WTC11 (cell line): ENCODE results near the gene MTMR10. TPM values are rescaled to one million over a fixed set of nuclear protein-coding genes. Genes with fewer than 3 reads are reported as not detected.

ENCODE experiments used
- ATAC-seq: fragments of 200-7000 bp; cut with Tn5 transposase; 2 replicates; pipeline ENCODE4 v1.10.0; 2021; ENCODE audit warnings: mild to moderate bottlenecking, moderate library complexity
- CTCF ChIA-PET: fragments of 300-600 bp; sonication (Branson Sonifier 250); formaldehyde crosslinking; loops from one replicate; lab custom pipeline; 2021; ENCODE audit warnings: antibody characterized with exemption; lab: Charles Lee
- POLR2A ChIA-PET: fragments of 350-600 bp; sonication (Branson Sonifier 250); formaldehyde crosslinking; loops from one replicate; lab custom pipeline; 2021; ENCODE audit warnings: antibody characterized with exemption; lab: Charles Lee
- DNase-seq: peaks from one replicate; pipeline ENCODE4 v3.0.0; 2021; ENCODE audit warnings: low spot score
- H3K27ac Mint-ChIP-seq: 2 replicates; pipeline ENCODE4 v1.8.0; 2021; ENCODE audit warnings: mixed read lengths
- H3K27me3 Mint-ChIP-seq: 2 replicates; pipeline ENCODE4 v1.8.0; 2021; ENCODE audit warnings: low read depth, mild to moderate bottlenecking, moderate library complexity, mixed read lengths
- H3K36me3 Mint-ChIP-seq: 2 replicates; pipeline ENCODE4 v1.8.0; 2021; ENCODE audit warnings: mixed read lengths
- H3K4me1 Mint-ChIP-seq: 2 replicates; pipeline ENCODE4 v1.8.0; 2022; ENCODE audit warnings: mixed read lengths
- H3K4me3 Mint-ChIP-seq: 2 replicates; pipeline ENCODE4 v1.8.0; 2021; ENCODE audit warnings: mild to moderate bottlenecking, moderate library complexity, mixed read lengths
- H3K9me3 Mint-ChIP-seq: 2 replicates; pipeline ENCODE4 v1.8.0; 2021; ENCODE audit warnings: mixed read lengths
- ARID4B ChIP-seq: sonication (generic); formaldehyde crosslinking; IDR thresholded peaks from 2 replicates; pipeline ENCODE4 v1.8.0; 2023; ENCODE audit warnings: missing genetic modification reagents, mild to moderate bottlenecking, borderline replicate concordance
- ATF1 ChIP-seq: sonication (generic); formaldehyde crosslinking; IDR thresholded peaks from 2 replicates; pipeline ENCODE4 v1.8.1; 2023; ENCODE audit warnings: mild to moderate bottlenecking, moderate library complexity, missing genetic modification reagents
- ATF2 ChIP-seq: sonication (generic); formaldehyde crosslinking; IDR thresholded peaks from 2 replicates; pipeline ENCODE4 v1.8.1; 2022; ENCODE audit warnings: low read depth, missing genetic modification reagents, borderline replicate concordance
- ATF6 ChIP-seq: sonication (generic); formaldehyde crosslinking; IDR thresholded peaks from 2 replicates; pipeline ENCODE4 v1.8.1; 2023; ENCODE audit warnings: mild to moderate bottlenecking, missing genetic modification reagents
- CREB1 ChIP-seq: sonication (generic); formaldehyde crosslinking; IDR thresholded peaks from 2 replicates; pipeline ENCODE4 v1.8.0; 2023; ENCODE audit warnings: mild to moderate bottlenecking, missing genetic modification reagents
- CREM ChIP-seq: sonication (generic); formaldehyde crosslinking; IDR thresholded peaks from 2 replicates; pipeline ENCODE4 v1.8.1; 2022; ENCODE audit warnings: mild to moderate bottlenecking, missing genetic modification reagents, moderate library complexity
- ELF4 ChIP-seq: sonication (generic); formaldehyde crosslinking; IDR thresholded peaks from 2 replicates; pipeline ENCODE4 v1.8.1; 2022; ENCODE audit warnings: low read depth, mild to moderate bottlenecking, moderate library complexity, missing genetic modification reagents
- EMX1 ChIP-seq: fragments of 250-450 bp; sonication (Bioruptor Pico); IDR thresholded peaks from 2 replicates; pipeline ENCODE4 v1.8.0; 2021; ENCODE audit warnings: mild to moderate bottlenecking
- ETV6 ChIP-seq: sonication (generic); formaldehyde crosslinking; IDR thresholded peaks from 2 replicates; pipeline ENCODE4 v1.8.1; 2022; ENCODE audit warnings: mild to moderate bottlenecking, missing genetic modification reagents
- MYBL2 ChIP-seq: sonication (generic); formaldehyde crosslinking; IDR thresholded peaks from 2 replicates; pipeline ENCODE4 v1.8.1; 2023; ENCODE audit warnings: mild to moderate bottlenecking, moderate library complexity, missing genetic modification reagents
- NFATC4 ChIP-seq: fragments of 250-450 bp; sonication (Bioruptor Pico); IDR thresholded peaks from 2 replicates; pipeline ENCODE4 v1.9.0; 2021; ENCODE audit warnings: mild to moderate bottlenecking
- NR1H2 ChIP-seq: sonication (generic); formaldehyde crosslinking; IDR thresholded peaks from 2 replicates; pipeline ENCODE4 v1.9.0; 2021; ENCODE audit warnings: mild to moderate bottlenecking, moderate library complexity, missing genetic modification reagents
- PREB ChIP-seq: sonication (generic); formaldehyde crosslinking; IDR thresholded peaks from 2 replicates; pipeline ENCODE4 v1.8.1; 2022; ENCODE audit warnings: mild to moderate bottlenecking, missing genetic modification reagents, moderate library complexity, borderline replicate concordance
- RORB ChIP-seq: fragments of 250-450 bp; sonication (Bioruptor Pico); IDR thresholded peaks from 2 replicates; pipeline ENCODE4 v1.9.0; 2021; ENCODE audit warnings: mild to moderate bottlenecking
- USF1 ChIP-seq: sonication (generic); formaldehyde crosslinking; IDR thresholded peaks from 2 replicates; pipeline ENCODE4 v1.8.0; 2022; ENCODE audit warnings: mild to moderate bottlenecking, missing genetic modification reagents
- ZBTB43 ChIP-seq: sonication (generic); formaldehyde crosslinking; IDR thresholded peaks from 2 replicates; pipeline ENCODE4 v1.8.1; 2023; ENCODE audit warnings: mild to moderate bottlenecking, missing genetic modification reagents
- ZNF138 ChIP-seq: sonication (generic); formaldehyde crosslinking; conservative IDR thresholded peaks from 2 replicates; pipeline ENCODE4 v1.8.1; 2022; ENCODE audit warnings: mild to moderate bottlenecking, moderate library complexity, missing genetic modification reagents
- ZNF416 ChIP-seq: fragments of 250-450 bp; sonication (Bioruptor Pico); IDR thresholded peaks from 2 replicates; pipeline ENCODE4 v1.9.0; 2021; ENCODE audit warnings: mild to moderate bottlenecking, inconsistent platforms
- ZNF425 ChIP-seq: fragments of 250-450 bp; sonication (Bioruptor Pico); conservative IDR thresholded peaks from 2 replicates; pipeline ENCODE4 v1.9.0; 2021; ENCODE audit warnings: mild to moderate bottlenecking
- ZSCAN18 ChIP-seq: fragments of 250-450 bp; sonication (Bioruptor Pico); IDR thresholded peaks from 2 replicates; pipeline ENCODE4 v2.1.2; 2022; ENCODE audit warnings: mild to moderate bottlenecking, moderate library complexity
- total RNA-seq: library from RNA; stranded (reverse); gene quantifications from 3 replicates; pipeline ENCODE4 v1.2.3, GENCODE V29; 2021

MTMR10 gene
- total RNA-seq, 1 experiment from 2014 or later = 15.9 TPM

GRCh38 chr15:30921106-30921505, 70.3 kb downstream of the MTMR10 start (continued):
- TF ChIP-seq PREB (CRISPR knock-in tag) = no peak
- no peak for TF ChIP-seq ATF1 (CRISPR knock-in tag)
- TF ChIP-seq ZNF416 (CRISPR knock-in tag) = no peak

- no peaks in the 10 kb centered on the region for H3K27me3 Mint-ChIP-seq
- H3K27ac Mint-ChIP-seq = no peak overlapping the region
- POLR2A ChIA-PET = no interaction called here
- DNase-seq (no peak), ATAC-seq (no peak)
- H3K36me3 Mint-ChIP-seq = peaks cover 50% of the 10 kb centered on the region
- CTCF ChIA-PET = interaction anchor here (1.2 kb wide), 1 partner anchor 209 kb away, joined by 4 read pairs; no protein-coding TSS in a partner anchor
- peaks cover 37% of the 10 kb centered on the region for H3K4me1 Mint-ChIP-seq
- no peaks in the 10 kb centered on the region for H3K9me3 Mint-ChIP-seq
- TF ChIP-seq ZNF416 (CRISPR knock-in tag) = no peak
- no peak for TF ChIP-seq ZNF138
- no peak for TF ChIP-seq ETV6 (CRISPR knock-in tag)
- no peak for TF ChIP-seq NR1H2 (CRISPR knock-in tag)
- no peak for TF ChIP-seq CREB1 (CRISPR knock-in tag)
- no peak for TF ChIP-seq ELF4 (CRISPR knock-in tag)
- TF ChIP-seq ZNF425 (CRISPR knock-in tag) = no peak
- no peak for TF ChIP-seq RORB (CRISPR knock-in tag)
- TF ChIP-seq USF1 (CRISPR knock-in tag) = no peak
- TF ChIP-seq CREM (CRISPR knock-in tag) = no peak
- no peak for TF ChIP-seq ZSCAN18
- no peak for TF ChIP-seq MYBL2 (CRISPR knock-in tag)
- no peak for TF ChIP-seq ATF2
- TF ChIP-seq ATF6 (CRISPR knock-in tag) = no peak
- no peak for TF ChIP-seq NFATC4 (CRISPR knock-in tag)
- no peak for TF ChIP-seq ARID4B (CRISPR knock-in tag)
- no peak for TF ChIP-seq EMX1 (CRISPR knock-in tag)
- TF ChIP-seq ZBTB43 (CRISPR knock-in tag) = no peak
- no peak overlapping the region for H3K4me3 Mint-ChIP-seq
Measured at GRCh38 chr15:30919877-30920550, 71.4 kb downstream of the MTMR10 start.
